ENCODE data around the gene RNF187.
"Not testable (repeated sequence)": the region's sequence is repeated elsewhere in the genome, so short reads cannot be mapped to it uniquely, and the experiment has no call there.

Gene RNF187

DNA sequence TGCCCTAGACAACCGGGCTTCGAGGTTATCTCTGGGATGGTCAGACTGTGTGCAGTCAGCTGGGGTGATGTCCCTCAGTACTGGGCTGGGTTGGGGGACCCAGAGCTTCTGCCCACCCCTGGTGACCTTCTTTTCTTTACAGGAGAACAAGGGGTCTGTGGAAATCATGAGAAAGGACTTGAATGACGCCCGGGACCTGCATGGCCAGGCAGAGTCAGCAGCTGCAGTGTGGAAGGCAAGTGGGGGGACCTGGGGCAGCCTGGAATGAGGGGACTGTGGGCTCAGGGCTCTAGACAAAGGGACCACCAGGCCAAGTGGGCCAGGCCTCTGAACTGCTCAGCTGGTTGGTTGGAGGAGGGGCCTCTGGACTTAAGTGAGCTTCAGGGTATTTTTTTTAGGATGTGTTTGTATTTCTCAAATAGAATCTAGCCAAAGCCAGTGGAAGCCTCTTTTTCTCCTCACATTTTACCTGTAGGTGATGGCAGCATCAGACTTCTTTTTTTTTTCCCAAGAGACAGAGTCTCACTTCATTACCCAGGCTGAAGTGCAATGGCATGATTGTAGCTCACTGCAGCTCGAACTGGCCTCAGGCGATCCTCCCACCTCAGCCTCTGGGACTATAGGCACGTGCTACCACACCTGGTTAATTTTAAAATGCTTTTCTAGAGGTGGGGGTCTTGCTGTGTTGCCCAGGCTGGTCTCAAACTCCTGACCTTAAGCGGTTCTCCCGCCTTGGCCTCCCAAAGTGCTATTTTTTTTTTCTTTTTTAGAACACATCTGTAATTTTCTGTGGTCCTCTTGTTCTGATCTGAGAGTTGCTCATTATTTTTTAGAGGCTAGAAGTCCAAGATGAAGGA is 1.9 kb downstream of the RNF187 start:
- ATAC-seq, result no peak

DNA sequence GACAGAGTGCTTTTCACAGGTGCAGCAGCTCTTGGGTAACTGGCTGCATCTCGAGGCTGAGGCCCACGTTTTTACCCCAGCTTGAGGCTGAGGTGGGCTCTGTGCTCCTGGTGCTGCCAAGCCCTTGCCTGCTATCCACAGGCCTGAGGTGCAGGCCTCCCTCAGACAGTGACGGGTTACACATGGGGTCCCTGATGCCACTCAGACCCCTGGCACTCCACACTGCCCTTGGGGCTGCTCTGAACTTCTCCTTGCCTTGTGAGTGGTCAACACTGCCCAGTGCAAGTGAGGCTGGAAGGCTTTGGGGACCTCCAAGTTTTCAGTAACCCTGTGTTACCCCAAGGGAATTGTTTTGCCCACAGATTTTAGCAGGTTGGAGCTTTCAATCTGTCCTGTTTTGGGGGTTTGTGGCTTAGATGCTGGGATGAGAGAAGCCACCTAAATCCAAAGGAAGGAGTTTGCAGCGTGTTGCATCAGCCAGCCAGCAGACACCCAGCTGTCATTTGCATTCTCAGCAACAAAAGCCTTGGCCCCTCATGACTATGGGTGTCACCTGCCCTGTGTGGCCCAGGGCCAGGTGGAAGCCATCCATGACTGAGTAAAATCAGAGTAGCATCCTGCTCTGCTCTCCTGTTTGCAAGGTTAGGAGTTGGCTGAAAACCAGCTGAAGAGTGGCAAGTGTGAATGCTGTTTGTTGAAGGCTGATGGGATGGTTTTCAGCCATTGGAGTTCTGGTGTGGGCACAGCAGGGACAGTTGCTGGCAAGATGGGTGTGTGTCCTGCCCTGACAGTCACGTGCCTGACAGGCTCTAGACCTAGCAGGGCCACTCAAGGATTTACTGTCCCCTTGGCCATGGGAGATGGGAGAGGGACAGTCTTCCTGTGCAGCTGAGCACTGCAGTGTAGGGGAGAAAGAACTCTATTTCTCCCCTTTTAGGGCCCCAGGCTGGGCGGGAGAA is 3.2 kb downstream of the RNF187 start:
- ATAC-seq, result no peak

DNA sequence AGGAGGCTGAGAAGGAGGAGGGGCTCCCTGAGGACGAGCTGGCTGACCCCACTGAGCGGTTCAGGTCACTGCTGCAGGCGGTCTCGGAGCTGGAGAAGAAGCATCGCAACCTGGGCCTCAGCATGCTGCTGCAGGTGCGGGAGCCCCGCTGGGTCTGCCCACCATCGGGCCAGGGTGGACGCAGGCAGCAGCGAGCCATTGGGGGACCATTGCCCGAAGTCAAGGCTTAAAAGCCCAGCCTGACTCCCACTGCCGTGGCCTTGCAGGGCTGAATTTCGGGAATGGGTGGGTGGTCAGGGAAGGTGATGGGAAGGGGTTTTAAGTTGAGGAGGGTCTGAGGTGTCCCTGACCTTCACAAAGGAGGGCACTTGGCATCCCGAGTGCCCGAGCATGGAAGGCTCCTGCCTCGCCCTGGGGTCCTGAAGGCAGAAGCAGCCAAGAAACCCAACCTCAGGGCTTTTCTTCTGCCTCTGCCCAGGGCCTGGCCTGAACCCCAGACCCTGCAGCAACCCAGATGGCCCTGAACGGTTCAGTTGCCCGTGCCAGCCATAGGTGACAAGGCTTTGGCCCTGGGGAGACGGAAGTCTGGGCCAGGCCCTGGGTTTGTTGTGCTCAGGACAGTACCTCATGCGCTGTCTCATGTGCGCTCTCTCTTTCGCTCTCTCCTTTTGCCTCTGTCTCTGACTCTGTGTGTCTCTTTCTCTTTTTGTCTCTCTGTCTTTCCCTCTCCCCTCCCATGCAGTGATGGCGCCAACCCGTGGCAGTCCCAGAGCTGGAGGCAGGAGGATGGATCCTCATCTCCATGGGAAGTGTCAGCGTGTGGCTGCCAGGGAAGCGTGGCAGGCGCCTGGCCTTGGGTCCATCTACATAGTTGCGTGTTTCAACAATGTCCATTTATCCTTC is 6.2 kb downstream of the RNF187 start:
- no peak for ATAC-seq

DNA sequence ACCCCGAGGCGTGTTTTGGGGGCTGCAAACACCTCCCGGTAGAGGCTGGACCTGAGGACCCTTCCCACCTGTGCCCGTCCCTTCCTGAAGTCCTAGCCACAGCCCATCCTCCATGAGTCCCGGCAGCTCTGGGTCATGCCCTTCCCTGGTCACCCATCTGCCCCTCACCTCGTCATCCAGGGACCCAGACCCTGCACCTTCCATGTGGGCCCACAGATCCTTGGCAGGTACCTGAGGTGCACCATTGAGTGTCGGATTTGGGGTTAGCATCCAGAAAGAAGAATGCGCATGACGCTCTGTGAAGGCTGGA is 6.8 kb downstream of the RNF187 start:
- ATAC-seq, result no peak

DNA sequence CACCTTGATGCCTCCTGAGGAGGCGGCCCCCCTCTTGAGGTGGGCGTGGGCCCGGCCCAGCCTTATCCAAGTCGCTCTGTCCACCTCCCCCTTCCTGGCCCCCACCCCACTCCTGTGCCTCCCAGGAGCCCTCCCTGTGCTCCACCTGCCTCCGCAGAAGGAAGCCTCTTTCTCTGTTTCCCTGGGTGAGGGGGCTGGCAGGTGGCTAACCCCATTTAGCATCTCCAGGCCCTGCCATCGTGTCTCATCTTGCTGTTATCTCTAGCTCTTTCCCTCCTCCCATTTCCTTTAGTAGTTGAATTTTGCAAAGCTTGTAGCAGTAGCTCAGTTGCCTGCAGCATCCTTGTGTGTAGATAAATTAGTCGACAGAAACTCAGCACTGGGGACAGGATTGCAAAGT is 7.2 kb downstream of the RNF187 start:
- no peak for ATAC-seq

DNA sequence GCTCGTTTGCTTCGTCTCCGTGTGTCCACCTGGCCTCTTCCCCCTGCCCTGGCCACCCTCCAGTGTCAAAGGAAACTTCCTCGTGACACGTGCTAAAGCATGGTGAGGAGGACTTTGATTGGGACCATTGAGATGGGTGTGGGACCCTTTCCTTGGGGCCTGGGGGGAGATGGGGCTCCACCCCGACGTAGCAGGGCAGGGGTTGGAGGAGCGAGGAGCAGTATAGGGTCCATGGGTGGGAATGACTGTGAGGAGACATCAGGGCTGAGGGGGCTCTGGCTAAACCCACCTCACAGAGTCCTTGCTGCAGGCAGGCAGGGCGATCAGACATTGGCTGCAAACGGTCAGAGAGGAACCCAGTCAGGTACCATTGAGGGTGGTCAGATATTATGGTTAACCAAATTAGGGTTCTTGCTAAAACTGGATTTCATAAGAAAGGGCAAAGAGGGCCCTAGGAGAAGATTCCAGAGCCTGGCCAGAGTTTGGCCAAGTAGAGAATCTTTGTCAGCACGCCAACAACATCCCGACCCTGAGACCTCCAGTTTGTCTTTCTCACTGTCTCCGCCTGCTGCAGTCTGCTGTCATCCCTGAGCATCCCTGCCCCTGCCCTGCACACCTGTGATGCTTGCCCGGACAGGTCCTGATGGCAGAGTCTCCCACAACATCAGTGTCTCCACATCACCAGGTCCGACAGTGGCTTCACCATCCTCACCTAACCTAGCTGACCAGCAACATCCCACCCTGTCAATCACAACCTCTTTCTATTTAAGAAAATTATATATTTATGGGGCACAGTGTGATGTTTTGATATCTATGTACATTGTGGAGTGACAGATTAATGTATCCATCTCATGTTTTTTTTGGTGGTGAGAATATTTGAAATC is 8.0 kb downstream of the RNF187 start:
- no peak for ATAC-seq

DNA sequence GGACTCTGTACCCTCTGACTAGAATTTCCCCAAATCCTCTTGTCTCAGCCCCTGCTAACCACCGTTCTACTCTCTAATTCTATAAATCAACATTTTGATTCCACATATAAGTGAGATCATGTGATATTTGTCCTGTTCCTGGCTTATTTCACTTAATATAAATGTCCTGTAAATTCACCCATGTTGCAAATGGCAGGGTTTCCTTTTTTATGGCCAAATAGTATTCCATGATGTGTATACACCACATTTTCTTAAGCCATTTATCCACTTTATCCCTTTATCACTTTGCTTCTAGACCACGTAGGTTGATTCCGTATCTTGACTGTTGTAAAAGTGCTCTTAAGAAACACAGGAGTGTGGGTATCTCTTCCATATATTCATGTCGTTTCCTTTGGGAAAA is 8.9 kb downstream of the RNF187 start:
- ATAC-seq, result no peak

DNA sequence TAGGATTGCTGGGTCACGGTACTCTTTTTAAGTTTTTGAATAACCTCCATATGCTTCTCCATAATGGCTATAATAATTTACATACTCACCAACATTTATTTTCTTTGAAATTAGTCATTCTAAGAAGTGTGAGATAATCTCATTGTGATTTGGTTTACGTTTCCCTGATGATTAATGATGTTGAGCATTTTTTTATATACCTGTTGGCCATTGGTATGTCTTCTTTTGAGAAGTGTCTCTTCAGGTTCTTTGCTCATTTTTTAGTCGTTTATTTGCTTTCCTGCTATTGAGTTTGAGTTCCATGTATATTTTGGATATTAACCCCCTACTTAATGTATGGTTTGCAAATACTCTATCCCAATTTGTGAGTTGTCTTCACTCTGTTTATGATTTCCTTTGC is 9.3 kb downstream of the RNF187 start:
- peak in 1 of 2 donors; percentile 6 for ATAC-seq

DNA sequence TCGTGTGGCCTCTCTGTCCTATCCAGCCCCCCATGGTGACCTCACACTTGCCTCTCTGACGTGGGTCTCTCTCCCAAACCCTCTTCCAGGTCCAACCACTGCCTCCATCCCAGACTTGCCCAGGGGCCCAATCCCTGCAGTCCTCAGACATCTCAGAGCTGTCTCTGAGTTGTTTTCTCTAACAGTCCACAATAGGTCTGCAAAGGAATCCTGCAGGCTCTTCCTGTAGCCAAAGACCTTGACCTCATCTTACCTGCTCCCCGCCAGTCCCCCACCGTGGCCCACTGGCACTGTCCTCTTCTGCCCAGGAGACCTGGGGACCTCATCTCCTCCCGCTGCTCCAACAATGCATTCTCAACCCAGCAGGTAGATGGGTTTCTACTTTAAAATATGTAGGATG is 10.0 kb downstream of the RNF187 start:
- no peak for ATAC-seq

DNA sequence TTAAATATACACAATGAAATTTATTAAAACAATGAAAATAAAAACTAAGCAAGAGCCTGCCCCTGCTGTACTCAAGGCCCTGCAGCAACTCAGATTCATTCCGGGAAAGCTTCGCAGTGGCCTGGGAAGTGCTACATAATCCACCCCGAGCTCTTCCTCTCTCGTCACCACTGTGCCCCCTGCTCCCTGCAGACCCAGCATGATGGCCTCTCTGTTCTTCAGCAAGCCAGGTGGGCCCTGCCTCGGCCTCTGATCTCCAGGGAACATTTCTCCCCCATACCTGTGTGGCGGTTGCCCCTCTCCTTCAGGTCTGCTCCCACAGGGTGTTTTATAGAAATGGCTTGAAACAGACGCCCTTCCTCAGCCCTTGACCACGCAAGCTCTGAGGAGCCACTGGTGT is 10.6 kb downstream of the RNF187 start:
- no peak for ATAC-seq

DNA sequence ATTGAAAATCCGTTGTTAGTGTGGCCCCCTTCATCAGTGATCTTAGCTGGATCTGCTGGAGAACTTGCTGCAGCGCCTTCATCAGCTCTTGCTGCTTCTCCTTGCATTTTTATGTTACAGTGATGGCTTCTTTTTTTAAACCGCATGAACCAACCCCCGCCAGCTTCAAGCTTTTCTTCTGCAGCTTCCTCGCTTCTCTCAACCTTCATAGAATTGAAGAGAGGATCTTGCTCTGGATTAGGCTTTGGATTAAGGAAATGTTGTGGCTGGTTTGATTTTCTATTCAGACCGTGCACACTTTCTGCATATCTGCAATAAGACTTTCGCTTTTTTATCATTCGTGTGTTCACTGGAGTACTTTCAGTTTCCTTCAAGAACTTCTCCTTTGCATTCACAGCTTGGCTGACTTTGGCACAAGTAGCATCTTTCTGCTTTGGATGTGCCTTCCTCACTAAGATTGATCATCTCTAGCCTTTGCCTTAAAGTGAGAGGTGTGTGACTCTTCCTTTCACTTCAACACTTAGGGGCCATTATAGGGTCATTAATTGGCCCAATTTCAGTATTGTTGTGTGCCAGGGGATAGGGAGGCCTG is 13.1 kb downstream of the RNF187 start:
- ATAC-seq, result no peak

DNA sequence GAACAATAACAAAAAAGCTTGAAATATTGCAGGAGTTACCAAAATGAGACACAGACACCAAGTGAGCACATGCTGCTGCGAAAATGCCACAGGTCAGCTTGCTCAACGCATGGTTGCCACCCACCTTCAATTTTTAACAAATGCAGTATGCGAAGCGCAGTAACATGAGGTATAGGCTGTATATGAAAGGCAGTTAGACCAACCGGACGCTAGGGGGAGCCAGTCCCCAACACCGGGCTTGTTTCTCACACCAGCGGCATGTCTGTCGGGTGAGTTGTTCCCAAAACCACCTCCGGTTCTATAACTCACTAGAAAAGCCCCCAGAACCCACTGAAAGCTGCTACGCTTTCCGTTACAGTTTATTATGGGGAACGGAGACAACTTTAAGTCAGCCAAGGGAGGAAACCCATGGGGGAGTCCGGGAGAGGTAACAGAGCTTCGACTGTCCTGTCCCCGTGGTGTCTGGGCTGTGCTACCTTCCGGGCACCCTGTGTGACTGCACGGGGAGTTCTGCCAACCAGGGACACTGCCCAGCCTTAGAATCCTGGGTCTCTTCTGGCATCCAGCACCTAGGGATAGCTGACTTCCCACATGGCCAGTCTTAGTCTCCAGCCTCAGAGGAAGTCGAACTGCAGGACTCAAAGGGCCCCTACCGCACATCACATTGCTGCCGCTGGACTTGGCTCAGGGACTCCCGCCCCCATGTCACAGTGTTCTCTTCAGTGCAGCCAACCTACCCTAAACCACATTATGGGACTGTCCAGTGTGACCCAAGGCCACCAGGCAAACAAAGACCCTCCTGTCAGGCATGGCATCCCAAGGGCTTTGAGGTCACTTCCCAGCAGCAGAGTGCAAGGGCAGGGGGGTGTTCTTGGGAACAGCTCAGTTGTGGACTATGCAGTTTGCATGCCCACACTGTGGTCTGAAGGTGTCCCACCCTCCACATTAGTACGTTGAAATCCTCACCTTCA is 14.0 kb downstream of the RNF187 start:
- peak; percentile 97 for ATAC-seq

DNA sequence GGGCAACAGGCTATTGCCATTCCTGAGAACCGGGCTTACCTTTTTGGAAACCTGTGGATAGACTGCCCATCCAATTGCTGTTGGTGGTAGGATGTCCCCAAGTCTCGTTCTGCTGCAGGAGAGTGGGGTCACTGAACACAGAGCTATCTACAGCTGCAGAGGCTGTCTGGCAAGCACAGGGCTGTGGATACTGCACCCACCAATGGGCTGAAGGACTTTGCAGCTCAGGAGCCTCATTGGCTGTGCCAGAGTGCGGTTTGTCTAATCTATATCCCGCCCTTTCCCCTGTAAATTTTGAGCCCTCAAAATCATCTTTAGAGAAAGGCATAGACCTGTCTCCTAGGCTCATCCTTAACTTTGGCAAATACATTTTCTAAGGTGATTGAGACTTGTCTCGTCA is 15.3 kb downstream of the RNF187 start:
- no peak for ATAC-seq

DNA sequence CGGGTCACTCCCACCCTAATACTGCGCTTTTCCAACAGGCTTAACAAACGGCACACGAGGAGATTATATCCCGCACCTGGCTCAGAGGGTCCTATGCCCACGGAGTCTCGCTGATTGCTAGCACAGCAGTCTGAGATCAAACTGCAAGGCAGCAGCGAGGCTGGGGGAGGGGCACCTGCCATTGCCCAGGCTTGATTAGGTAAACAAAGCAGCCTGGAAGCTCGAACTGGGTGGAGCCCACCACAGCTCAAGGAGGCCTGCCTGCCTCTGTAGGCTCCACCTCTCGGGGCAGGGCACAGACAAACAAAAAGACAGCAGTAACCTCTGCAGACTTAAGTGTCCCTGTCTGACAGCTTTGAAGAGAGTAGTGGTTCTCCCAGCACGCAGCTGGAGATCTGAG is 18.8 kb downstream of the RNF187 start:
- not testable (repeated sequence) for ATAC-seq

DNA sequence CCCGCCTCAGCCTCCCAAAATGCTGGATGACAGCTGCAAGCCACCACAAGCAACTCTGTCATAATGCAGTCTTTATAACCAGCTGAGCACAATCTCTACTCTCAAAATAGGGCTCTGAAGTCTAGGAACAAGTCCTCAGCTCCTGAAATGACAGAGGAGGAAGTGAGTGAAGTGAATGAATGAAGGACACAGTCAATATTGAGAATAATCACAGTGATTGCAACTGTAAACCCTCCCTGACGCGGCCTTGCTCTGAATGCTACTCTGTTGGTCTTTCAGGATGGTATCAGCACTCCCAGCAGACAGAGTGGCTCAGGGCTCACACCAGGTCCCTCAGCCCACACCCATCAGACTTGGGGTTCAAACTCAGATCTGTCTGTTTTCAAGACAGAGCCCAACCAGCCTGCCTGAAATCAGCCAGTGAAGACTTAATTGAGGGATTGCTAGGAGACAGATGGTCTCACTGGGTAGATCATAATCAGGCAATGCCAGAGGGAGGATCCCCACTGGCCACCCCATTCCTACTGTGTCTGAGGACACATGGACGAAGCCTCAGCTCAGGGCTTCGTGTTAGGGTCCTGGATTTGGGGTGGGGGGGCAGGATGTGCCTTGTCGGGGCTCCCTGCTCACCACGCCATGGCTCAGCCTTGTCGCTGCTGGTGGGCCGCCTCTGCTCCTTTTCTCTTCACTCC is 20.9 kb downstream of the RNF187 start:
- ATAC-seq, result no peak

DNA sequence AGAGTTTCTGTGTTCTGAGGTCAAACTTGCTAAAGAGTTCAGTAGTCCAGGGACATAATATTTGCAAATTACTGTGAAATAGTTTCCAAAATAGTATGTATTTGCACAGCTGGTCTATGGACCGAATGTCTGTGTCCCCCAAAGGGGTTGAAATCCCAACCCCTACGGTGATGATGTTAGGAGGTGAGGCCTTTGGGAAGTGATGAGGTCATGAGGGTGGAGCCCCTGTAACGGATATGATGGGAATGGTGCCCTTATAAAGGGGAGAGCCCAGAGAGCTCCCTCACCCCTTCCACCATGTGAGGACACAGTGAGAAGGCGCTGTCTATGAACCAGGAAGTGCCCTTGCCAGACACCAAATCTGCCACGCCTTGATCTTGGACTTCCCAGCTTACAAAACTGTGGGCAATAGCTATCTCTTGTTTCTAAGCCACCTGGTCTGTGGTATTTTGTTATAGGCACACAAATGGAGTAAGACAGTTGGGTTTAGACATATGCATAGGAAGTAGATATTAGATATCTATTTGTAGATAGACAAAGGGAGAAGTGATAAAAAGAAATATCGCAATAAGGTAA is 21.7 kb downstream of the RNF187 start:
- no peak for ATAC-seq

DNA sequence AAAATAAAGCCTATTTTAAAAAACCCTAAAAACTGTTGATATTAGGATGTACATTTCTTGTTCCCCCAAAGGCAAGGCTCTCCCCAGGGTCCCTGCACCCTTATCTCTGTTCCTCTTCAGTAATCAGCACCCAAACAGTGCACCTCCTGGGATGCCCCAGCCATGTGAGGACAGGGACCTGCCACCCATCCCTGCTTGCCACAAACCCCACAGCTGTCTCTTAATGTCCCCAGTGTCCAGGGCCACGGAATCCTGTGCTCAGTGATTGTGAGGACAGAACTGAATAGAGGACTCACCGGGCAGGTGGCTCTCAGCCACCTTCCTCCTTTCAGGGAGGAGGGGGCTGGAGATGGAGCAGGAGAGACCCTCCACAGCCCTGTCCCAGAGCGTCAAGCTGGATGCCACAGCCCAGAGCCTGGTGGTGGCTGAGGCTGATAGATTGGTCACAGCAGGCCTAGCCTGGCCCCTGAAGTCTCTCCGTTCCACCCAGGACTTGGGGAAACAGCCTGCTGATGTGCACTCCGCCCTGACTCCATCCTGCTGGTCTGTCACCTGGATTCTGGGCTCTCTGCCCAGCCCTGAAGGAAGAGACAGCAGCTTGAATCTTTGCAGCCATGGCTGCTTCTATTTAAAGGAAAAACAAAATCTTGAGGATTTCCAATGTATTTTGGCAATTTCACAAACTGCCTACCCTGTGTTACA is 23.1 kb downstream of the RNF187 start:
- ATAC-seq, result no peak

DNA sequence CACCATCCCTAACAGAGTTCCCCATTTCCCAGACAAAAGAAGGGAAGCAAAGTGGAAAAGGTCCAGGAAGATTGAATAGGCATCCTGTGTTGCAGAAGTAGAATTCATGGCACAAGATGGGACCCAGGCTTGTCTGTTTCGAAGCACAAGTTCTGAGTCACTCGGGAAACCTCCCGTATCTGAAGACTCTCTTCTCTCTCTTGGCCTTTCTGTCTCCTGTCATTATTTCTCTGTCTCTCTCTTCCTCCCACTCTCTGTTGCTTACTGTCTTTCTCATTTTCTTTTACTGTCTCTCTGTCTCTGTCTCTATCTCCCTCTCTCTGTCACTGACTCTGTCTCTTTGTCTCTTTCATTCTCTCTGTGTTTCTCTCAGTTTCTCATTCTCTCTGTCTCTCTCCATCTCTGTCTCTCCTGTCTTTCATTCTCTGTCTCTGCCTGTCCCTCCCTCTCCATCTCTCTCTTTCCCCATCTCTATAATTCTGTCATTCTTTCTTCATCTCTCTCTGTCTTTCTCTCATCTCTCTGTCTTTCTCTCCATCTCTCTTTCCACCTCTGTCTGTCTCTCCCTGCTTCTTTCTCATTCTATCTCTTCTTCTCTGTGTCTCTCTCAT is 23.7 kb downstream of the RNF187 start:
- ATAC-seq, result no peak
